CD4-positive, alpha-beta T cell treated with Interleukin-12 subunit alpha and Interleukin-12 subunit beta, for 1 hour (primary cell): ENCODE data around the gene GPRC5D.

Experiments
- DNase-seq: peaks from one replicate; pipeline ENCODE4 v3.0.0-alpha.2; 2020

Gene GPRC5D

DNA sequence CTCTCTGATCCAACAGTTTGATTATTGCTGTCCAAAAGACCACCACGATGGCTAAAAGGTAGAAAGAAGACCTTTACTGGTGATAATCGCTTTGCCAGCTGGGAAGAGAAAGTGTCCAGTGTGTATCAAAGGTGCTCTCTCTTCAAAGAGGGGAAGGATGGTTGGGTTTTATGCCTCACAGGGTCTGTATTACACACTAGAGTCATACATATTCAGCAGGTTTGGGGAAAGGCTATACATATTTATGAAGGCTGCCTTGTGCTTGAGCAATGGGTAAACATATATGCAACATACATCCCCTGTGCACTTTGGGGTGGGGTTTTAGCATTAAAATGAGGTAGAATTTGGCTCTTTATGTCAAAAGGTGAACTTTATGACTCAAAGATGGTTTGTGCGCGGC lies 18.2 kb downstream of the GPRC5D start:
- no peak for DNase-seq

- no peak for DNase-seq
Measured at GRCh38 chr12:12930633-12931219, 21.2 kb downstream of the GPRC5D start.

DNA sequence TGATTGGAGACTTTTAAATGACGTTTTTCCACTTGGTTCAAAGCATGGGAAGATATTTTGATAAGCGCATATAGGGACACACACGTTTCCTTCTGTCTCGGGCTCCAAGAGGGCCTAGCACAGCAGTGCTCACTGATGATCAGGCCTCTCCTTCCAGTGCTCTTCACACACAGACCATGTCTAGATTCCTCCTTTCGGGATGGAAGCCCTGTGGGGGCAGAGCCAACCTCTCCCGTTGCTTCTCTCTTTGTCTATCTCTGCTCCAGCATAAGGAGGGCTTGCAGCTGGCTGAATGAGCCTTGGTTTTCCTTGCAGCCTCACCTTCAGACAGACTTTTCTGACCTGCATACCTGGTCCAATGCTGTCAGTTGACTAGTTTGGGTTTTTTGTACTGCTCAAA lies 22.3 kb downstream of the GPRC5D start:
- DNase-seq = no peak

- DNase-seq = peak; percentile 68
Measured at GRCh38 chr12:12927211-12928079, 24.5 kb downstream of the GPRC5D start.

GRCh38 chr12:12926571-12927071 lies 25.3 kb downstream of the GPRC5D start:
- DNase-seq = no peak

GRCh38 chr12:12925388-12925787 lies 26.6 kb downstream of the GPRC5D start:
- no peak for DNase-seq

GRCh38 chr12:12924169-12924568 lies 27.8 kb downstream of the GPRC5D start:
- no peak for DNase-seq

- no peak for DNase-seq
Measured at GRCh38 chr12:12922978-12923377, 29.0 kb downstream of the GPRC5D start.

DNA sequence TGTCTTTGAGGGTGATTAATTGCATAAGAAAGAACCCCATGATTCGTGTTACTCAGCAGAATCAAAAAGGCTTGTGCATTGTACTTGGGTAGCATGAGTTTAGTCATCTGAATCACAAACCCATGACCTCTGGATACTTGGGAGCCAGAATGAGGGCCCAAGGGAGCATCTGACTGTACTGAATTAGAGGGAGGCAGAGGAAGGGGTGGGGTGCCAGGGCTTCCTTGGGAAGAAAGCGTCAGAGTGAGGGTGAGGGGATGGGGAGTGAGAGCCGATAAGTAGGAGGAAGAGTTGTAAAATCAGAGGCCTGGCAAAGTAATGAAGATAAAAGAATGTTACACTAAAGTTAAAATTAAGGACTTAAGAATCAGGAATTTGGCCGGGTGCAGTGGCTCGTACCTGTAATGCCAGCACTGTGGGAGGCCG lies 29.8 kb downstream of the GPRC5D start:
- no peak for DNase-seq

GRCh38 chr12:12919666-12920435 lies 32.1 kb downstream of the GPRC5D start:
- DNase-seq = no peak

DNA sequence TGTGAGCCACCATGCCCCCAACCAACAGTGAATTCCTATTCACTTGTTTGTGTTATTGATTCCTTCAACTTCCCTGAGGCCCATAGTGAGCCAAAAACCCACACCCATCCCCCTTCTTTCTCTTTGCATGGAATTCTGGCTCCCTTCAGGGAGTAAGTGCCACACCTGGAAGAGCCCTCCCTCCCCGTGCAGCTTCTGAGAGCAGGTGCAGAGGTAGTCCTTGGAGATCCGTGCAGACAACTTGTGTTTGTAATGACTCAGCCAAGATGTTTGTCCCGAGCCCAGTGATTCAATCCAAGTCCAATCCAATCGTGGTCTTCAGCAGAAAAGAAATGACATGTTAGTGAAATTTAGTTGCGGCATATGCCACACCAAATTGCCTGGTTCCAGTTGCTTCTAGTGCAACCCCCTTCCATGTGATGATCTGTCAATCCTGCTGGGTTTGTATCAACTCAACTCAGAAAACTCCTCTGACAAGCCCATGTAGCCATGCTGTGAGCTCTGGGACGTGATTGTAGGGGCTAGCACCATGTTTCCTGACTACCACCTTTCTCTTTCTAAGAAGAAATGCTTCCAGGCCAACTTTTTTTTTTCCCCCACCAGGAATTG lies 33.1 kb downstream of the GPRC5D start:
- no peak for DNase-seq

GRCh38 chr12:12917517-12917916 lies 34.5 kb downstream of the GPRC5D start:
- DNase-seq = no peak

DNA sequence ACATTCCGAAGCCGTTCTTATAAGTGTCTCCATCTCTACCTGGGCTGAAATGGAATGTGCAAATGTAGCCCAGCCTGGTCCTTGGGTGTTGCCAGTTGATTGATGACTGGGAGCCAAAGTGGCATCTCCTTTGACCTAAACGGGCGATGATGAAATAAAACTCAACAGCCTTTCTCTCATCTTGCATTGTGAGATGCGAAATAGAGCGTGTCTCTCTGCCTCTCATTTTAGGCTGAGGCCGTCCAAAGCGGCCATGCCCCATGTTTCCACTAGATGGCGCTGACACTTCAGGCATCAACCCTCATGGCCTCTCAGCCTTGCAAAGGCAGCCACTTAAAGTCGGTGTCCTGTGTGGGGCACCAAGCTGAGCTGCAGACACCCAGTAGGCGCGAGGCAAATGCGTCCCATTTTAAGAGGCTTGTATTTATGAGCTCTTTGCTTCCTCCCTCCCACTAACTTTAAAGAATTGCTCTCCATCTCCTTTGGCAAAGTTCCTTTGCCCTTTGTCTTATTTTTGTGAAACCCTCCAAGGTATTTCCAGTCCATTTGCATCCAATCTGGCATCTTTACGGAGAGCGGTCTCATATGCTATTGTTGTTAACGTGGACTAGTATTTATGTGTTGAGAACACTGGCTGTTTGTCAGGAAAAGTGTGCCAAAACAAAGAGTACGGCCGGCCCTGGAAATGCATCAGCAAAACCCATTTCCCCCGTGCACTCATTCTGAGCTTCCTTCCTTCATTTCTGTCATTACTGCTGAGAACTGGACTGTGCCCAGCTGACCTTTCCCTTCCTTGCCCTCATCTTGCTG lies 35.6 kb downstream of the GPRC5D start:
- DNase-seq = peak; percentile 84

DNA sequence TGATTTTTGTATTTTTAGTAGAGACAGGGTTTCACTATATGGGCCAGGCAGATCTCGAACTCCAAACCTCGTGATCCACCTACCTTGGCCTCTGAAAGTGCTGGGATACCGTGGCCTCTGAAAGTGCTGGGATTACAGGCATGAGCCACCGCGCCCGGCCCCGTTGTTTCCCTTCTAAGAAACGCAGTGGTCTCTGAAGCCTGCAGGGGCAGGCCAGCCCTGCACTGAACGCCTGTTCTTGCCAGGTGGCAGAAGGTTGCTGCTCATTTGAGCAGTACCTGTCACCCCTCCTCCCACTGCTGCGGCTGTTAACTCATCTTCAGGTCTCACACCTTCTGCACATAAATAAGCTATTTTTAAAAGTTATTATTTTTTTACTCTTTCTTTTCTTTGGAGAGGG lies 36.3 kb downstream of the GPRC5D start:
- DNase-seq = no peak

DNA sequence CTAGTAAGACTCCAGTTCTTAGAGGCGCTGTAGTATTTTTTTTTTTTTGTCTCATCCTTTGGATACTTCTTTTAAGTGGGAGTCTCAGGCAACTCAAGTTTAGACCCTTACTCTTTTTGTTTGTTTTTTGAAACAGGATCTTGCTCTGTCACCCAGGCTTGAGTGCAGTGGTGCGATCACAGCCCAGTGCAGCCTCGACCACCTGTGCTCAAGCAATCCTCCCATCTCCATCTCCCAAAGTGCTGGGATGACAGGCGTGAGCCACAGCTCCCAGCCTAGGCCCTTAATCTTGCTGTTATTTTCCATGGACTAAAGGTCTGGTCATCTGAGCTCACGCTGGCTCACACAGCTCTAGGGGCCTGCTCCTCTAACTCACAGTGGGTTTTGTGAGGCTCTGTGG lies 39.3 kb downstream of the GPRC5D start:
- DNase-seq = no peak

DNA sequence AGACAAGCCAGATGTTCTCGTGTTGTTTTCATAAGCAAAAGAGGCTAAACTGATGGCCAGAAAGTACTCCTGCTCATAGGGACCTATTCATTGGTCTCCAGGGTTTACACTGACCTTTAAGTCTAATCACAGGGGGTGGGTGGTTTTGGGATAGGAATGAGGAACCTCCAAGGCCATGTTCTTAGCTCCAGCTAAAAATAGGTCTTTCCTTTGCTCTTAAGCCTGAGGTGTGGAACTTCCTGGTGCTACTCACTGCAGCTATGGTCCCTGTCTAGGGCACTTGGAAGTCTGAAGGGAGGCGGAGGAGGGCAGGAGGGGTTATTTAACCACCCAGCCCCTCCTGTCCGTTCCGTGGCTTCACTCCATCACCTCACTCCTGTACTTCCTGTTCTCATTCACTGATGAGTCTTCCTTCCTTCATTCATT lies 42.0 kb downstream of the GPRC5D start:
- DNase-seq = no peak

- DNase-seq = no peak
Measured at GRCh38 chr12:12909228-12909994, 42.6 kb downstream of the GPRC5D start.

DNA sequence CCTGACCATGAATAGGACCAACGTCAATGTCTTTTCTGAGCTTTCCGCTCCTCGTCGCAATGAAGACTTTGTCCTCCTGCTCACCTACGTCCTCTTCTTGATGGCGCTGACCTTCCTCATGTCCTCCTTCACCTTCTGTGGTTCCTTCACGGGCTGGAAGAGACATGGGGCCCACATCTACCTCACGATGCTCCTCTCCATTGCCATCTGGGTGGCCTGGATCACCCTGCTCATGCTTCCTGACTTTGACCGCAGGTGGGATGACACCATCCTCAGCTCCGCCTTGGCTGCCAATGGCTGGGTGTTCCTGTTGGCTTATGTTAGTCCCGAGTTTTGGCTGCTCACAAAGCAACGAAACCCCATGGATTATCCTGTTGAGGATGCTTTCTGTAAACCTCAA lies 43.3 kb downstream of the GPRC5D start:
- no peak for DNase-seq

- DNase-seq = no peak
Measured at GRCh38 chr12:12908252-12908651, 43.7 kb downstream of the GPRC5D start.

- no peak for DNase-seq
Measured at GRCh38 chr12:12907552-12907951, 44.4 kb downstream of the GPRC5D start.
